Thoracic aorta (tissue), 2 donors: ENCODE data around the gene KY. TPM values are rescaled to one million over a fixed set of nuclear protein-coding genes. Genes with fewer than 3 reads are reported as not detected.

Experiments used
- ATAC-seq: fragments of 150-250 bp; one replicate; pipeline ENCODE4 v1.8.0; 2017; ENCODE audit warnings: low read depth; ENCODE audit not compliant: insufficient number of reproducible peaks, low FRiP score
- DNase-seq: peaks from one replicate; pipeline ENCODE4 v3.0.0-alpha.2; 2020; ENCODE audit warnings: low spot score
- H3K27ac ChIP-seq, 2 donors: fragments of 200-600 bp; sonication (generic); 1 replicate in 1 of 2; 2 replicates in 1 of 2; pipeline ENCODE4 v1.5.1; 2016; ENCODE audit warnings: mild to moderate bottlenecking in 2 of 2, moderate library complexity in 2 of 2
- H3K27me3 ChIP-seq: fragments of 200-600 bp; sonication (generic); replicated peaks from 2 replicates; pipeline ENCODE4 v1.6.0; 2016; ENCODE audit warnings: mild to moderate bottlenecking; ENCODE audit not compliant: insufficient read depth
- H3K36me3 ChIP-seq: fragments of 200-600 bp; sonication (generic); one replicate; pipeline ENCODE4 v1.5.1; 2016
- H3K4me1 ChIP-seq, 2 donors: fragments of 200-600 bp; sonication (generic); 1 replicate in 1 of 2; 2 replicates in 1 of 2; pipeline versions ENCODE4 v1.5.1 to v1.6.0; 2016; ENCODE audit warnings: low read depth in 2 of 2, mild to moderate bottlenecking in 1 of 2; ENCODE audit not compliant: control insufficient read depth in 1 of 2
- H3K4me3 ChIP-seq: fragments of 200-600 bp; sonication (generic); 2 replicates; pipeline ENCODE4 v1.5.1; 2016; ENCODE audit warnings: mild to moderate bottlenecking
- H3K9me3 ChIP-seq: fragments of 200-600 bp; sonication (generic); 2 replicates; pipeline ENCODE4 v1.5.1; 2016
- total RNA-seq, 2 donors: library from RNA; depleted of rRNA; stranded (reverse); fragments of >200 nt; gene quantifications; one replicate each; pipeline versions ENCODE4 v1.1.0 to v1.2.3, GENCODE V29; 2016
- TF ChIP-seq, protein P1 (sequence below): fragments of 200-600 bp; sonication (generic); IDR thresholded peaks from one replicate; pipeline ENCODE4 v1.5.1; 2019; ENCODE audit warnings: antibody characterized with exemption

The KY gene
- total RNA-seq, 2 donors from 2014 or later = 1.3 to 2.6 TPM

DNA sequence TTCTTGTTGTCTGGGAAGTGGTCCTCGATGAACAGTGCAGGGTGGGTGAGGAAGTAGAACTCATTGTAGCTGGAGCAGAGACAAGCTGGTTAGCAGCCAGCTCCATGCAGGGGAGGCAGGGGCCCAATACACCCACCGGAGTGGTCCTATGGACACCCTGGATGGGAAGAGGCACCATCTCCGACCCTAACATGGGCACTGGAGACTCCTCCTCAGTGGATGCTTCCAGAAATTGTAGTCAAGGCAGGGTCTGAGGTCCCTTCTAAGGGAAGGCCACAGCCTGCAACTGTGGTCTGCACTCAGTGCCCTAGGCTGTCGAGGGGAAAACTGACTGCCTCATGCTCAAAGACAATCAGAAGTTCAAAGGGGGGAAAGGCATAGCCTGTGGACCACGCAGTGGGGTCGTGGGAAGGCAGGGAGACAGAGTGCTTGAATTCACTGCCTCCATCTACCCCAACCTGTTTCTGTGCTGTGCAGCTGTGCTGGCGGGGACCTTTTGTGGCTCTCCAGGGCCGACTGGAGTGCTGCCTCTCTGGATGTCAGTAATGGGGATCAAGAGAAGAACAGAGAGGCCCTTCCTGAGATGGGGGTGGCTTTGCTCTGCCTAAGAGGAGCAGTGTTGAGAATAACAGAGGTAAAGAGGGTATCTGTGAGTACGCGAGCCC lies 41.9 kb downstream of the KY start:
- no peaks in the 10 kb centered on the region for H3K9me3 ChIP-seq
- no peaks in the 10 kb centered on the region for H3K4me1 ChIP-seq
- no peak overlapping the region for H3K27ac ChIP-seq
- no peak for ATAC-seq
- no peak overlapping the region for H3K4me3 ChIP-seq
- no peaks in the 10 kb centered on the region for H3K27me3 ChIP-seq
- TF ChIP-seq, protein P1, sequence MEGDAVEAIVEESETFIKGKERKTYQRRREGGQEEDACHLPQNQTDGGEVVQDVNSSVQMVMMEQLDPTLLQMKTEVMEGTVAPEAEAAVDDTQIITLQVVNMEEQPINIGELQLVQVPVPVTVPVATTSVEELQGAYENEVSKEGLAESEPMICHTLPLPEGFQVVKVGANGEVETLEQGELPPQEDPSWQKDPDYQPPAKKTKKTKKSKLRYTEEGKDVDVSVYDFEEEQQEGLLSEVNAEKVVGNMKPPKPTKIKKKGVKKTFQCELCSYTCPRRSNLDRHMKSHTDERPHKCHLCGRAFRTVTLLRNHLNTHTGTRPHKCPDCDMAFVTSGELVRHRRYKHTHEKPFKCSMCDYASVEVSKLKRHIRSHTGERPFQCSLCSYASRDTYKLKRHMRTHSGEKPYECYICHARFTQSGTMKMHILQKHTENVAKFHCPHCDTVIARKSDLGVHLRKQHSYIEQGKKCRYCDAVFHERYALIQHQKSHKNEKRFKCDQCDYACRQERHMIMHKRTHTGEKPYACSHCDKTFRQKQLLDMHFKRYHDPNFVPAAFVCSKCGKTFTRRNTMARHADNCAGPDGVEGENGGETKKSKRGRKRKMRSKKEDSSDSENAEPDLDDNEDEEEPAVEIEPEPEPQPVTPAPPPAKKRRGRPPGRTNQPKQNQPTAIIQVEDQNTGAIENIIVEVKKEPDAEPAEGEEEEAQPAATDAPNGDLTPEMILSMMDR = no peak
- H3K36me3 ChIP-seq = no peaks in the 10 kb centered on the region
- DNase-seq = no peak

DNA sequence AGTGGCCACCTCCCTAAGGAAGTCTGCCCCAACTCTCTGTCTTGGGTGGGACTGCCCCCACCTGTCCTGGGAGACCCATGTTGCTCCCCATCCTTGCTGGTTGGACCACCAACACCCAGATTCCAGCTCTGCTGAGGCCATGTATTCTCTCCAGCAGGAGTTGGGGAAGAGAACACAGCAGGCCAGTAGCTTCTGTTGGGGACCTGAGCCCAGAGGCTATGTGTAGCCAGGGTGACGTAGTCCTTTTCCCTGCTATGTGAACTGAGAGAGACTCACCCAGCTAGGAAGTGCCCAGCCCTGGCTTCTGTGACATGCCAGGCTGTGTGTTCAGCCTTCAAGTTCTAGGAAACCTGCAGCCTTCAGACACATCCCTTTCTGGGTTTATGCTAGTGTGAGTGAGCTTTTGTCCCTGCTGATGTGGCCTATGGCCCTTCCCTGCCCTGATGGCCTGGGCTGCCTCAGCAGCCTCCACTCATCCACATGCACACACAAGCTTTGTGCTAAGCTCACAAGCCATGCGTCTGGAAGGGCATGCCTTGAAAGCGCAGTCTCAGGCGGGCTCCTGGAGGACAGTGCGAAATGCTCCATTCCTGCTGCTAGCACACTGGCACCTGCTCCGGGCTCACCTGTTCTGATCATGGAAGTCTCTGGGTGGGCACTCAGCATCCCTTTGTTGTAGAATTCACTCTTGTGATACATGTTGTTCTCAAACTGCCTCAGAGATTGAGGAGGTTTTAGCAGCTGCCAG lies 42.6 kb downstream of the KY start:
- Histone ChIP-seq H3K27me3 (no peaks in the 10 kb centered on the region), H3K4me1 (no peaks in the 10 kb centered on the region), H3K9me3 (no peaks in the 10 kb centered on the region), H3K36me3 (no peaks in the 10 kb centered on the region), H3K27ac (no peak overlapping the region), H3K4me3 (no peak overlapping the region)
- no peak for DNase-seq
- no peak for ATAC-seq
- TF ChIP-seq, protein P1 = no peak

DNA sequence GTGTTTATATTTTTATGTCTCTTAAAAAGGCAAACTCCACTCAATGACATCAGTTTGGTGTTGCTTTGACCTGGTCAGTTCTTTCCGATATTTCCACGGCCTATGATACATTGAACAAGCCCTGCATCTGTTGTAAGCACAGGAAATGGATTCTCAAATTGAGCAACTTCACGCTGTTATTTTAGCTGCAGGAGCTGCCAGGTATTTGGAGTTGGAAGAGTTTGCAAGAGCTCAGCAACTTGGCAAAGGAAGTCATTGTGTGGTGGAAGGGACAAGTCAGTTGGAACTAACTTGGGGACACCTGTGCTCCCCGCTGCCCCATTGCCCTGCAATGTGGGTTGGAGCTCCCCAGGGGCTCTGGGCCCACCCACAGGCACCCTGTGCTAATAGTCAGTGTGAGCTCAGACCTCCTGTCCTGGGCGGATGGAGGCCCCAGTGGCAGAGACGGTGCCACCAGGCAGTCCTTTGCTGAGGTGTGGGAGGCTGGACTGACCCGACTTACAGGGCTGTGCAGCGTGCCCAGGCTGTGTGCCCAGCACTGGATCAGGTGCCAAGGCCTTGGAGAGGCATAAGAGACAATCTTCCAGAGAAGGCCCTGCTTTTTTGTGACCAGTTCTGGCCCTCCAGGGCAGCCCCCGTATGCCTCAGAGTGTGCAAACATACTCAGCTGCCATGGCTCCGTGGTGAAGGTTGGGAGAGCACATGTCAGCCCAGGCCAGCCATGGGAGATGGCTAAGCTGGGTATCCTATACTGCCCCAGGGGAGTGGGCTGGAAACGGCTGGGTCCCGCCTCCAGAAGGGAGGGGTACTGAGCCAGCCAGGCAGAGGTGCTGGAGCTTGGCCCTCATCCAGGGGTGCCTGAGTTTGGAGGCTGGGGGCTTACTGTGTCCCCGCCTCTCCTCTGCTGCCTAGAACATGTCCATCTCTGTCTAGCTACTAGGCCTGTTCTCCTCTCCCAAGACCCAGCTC lies 43.5 kb downstream of the KY start:
- H3K9me3 ChIP-seq = no peaks in the 10 kb centered on the region
- no peaks in the 10 kb centered on the region for H3K36me3 ChIP-seq
- H3K4me3 ChIP-seq = no peak overlapping the region
- no peak for DNase-seq
- no peaks in the 10 kb centered on the region for H3K27me3 ChIP-seq
- no peaks in the 10 kb centered on the region for H3K4me1 ChIP-seq
- ATAC-seq = no peak
- TF ChIP-seq, protein P1 = no peak
- H3K27ac ChIP-seq = no peak overlapping the region

DNA sequence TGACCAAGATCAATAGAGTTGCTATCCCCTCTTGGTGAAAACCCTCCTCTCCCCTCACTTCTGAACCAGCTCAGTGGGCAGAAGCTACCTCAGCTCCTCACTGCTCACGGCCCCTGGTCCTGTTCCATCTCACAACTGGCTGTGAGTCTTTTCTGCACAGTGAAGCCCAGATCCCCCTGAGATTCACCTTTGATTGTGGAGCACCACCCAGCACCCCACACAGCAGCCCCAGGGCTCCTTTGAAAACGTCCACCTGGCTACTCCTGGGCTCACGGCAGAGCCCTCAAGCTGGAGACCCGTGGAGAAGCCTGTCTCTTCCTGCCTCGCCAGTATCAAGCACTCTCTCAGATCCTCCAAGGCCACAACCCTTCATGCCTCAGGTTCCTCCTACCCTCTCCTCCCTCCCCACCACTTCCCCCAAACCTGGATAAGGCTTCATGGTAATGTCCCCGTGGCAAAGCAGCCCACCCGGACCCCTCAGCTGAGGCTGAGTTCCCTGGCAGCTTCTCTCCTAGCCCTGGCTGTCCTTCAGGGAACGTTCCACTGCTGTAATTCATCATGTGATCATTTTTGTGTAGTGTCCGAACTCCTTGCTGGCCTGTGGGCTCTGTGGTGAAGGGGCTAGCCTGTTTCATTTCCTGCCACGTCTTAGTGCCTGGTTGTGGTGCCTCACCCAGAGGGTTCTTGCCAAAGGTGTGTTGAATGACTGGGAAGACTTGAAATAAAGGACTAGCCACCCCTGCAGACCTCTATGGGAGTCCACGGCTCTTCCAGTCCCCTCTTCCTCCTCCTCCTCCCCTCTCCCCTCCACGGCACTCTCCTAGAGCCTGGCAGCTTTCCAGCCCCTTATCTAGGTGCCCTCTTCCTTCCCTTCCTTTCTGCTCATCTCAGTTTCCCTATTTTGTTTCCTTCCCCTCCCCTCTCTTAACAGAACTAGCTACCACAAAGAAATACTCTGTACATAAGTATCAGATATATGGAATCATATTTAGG lies 44.5 kb downstream of the KY start:
- Histone ChIP-seq H3K36me3 (no peaks in the 10 kb centered on the region), H3K9me3 (no peaks in the 10 kb centered on the region), H3K4me3 (no peak overlapping the region), H3K4me1 (no peaks in the 10 kb centered on the region), H3K27ac (no peak overlapping the region), H3K27me3 (no peaks in the 10 kb centered on the region)
- TF ChIP-seq, protein P1 = no peak
- ATAC-seq (no peak), DNase-seq (no peak)
